HG03064 (cell line): ENCODE measurements around the gene PUM2.

Source experiments
- ATAC-seq: cut with Tn5 transposase; IDR thresholded peaks from one replicate; pipeline ENCODE4 v1.9.1; 2021; ENCODE audit warnings: low read depth; ENCODE audit not compliant: unreplicated experiment

Gene PUM2

DNA sequence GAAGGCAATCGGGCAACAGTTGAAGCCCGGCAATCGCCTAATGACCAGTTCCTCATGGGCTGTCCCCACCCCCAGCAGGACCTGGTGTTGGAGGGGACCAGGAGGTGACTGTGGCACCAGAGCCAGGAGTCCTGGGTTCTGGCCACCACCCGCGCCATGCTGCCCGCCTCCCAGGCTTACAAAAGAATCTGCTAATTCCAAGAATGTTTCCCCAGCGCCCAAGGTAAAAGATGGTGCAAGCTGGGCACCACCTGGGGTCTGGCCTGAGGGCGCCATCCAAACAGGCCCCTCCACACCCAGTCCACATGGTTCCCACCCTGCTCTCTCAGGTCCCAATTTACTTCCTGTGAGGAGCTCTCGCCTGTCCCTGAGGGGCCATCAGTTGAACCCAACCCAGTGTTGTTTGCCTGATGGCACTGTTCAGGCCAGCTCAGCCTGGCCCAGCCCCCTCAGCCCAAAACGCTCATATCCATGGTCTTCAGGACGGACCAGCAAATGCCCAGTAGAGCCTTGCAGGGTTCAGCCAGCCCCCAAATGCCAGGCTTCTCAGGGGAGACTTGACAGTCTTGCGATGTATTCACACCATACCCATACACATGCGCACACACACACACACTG, 130.8 kb downstream of the PUM2 start:
- no peak for ATAC-seq

DNA sequence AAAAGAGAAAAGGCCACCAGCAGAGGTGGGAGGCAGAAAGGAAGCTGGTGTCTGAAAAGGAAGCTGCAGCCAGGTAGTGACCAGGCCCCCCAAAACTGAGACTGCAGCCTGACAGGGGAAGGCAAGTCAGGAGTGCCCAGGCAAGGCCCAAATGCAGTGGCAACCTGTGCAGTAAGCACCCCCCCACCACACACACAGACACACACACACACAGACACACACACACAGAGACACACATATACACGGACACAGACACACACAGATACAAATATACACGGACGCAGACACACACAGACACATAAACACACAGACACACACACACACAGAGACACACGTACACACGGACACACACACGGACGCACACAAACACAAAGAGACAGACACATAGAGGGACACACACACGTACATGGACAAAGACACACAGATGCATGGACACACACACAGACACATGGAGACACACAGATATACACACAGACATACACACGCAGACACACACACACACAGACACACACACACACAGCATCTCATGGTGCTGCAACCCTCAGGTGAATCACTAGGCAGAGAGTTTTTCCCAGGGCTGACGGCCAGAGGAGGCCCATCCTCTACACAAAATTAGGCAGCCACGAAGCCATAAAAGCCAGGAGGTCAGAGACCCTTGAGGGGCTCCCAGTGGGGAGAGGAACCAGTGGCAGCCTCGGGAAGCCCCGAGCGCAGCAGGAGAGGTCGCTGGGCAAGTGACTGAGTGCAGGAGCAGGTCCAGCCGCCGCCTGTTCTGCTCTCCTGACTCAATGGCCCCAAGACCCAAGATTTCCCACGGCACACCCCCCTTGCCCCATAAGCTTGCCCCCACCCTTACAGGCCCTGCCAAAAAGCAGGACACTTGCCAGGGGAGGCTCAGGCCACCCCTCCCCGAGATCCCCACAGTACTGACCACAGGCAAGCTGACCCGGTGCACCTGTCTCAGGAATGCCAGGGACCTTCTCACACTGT, 132.0 kb downstream of the PUM2 start:
- no peak for ATAC-seq

DNA sequence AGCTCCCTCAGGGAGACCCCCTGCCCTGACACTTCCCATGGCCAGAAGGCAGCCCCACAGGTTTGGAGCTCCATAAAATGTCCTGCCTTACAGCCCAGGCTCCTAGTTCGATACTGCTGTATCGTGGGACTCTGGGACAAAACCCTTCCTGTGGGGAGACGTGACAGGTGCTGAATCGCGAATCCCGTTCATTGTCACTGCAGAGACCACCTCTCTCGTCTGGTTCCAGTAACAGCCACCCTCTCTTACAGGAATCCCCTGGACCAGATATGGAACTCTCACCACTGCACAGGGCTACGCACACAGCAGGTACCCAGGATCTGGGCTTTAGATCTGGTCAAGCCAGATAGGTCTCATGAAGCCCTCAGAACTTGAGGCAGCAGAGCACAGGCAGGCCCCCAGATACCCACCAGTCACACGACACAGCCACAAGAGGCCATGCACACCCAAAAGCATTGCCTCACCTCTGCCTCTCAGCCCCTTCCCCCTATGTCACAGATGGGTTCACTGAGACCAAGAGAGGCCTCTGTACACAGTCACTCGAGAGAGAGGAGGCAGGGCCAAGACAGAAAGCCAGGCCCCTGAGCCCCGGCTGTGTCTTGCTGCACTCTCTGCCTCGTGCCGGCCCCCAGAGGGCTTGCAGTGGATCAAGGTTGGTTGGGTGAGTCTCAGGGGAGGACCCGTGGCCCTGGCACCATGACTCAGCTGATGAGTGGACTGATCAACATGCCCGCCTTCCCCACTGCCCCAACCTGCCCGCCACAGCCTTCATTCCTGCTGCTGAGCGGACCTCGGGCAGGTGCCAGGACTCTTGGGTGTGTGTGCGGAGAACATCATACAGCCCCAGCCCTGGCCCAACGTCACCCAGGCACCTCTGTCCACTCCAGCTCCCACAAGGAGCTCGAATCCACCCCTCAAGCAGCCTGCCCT, 133.3 kb downstream of the PUM2 start:
- no peak for ATAC-seq

DNA sequence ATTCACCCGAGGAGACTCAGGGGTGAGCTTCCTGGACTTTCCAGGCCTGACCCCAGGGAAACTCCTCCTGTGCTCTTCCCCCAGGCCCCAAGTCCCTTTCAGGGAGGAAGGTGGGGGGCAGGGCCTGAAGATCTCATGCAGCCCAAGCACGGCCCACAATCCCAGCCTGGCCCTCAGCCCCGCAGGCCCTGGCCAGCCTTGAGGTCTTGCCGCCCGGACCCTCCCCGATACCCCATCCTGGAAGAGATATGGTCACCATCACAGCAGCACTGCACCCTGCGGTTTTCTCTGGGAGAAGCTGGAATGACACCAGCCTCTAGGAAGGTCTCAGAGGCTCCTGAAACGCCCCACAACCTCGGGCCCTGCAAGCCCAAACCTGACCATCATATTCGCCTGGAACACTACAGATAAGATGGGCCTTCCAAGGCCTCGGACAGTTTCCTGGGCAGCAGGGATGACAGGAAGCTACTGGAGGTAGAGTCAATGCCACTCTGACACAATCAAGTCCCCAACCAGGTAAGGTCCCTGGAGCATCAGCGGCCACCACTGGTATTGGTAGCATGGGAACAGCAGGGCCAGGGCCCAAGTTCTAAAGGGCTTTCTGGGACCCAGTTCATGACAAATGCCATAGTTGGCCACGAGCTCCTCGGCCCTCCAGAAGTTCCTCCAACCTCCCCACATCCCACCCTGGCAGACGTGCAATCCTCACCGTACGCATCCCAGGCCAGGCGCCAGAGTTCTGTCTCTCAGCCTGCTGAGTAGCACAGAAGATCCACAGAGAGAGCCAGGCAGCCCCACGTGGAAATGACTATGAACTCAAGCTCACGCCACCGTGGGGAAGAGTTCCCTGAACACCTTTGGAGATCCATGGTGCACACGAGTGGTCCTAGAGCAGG, 134.3 kb downstream of the PUM2 start:
- no peak for ATAC-seq

DNA sequence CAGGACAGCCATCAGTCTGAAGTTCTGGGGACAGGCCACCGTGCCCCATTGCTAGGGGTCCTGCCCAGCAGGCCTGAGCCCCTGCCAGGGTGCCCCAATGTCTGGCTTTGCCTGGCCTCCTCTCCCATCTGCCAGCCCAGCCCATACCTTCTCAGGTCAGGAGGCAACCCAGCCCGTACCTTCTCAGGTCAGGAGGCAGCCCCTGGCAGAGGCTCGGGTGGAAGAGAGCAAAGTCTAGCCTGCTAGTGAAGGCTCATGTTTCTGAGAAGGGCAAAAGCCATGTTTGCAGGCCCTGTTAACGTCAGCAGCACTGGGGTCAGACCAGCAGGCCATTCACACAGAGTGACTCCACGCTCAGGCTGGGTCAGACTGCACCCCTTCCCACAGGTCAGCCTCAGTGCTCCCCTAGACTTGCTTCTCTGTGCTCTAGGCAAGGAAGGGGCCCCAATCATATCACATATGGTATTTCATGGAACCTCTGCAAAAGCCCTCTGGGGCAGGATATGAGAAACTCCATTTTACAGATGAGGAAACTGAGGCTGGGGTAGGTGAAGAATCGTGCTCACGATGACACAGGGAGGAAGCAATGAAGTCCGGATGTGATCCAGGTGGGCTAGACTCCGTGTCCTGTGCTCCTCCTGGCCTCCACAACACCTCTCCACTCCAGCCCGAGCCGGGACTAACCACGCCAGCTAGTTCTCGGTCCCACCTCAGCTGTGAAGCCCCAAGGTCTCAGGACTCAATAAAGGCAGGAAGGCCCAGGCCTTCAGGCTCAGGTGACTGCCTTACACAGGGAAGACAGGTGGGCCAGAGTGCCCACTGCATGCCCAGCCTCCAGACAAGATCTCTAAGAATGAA, 135.2 kb downstream of the PUM2 start:
- no peak for ATAC-seq

DNA sequence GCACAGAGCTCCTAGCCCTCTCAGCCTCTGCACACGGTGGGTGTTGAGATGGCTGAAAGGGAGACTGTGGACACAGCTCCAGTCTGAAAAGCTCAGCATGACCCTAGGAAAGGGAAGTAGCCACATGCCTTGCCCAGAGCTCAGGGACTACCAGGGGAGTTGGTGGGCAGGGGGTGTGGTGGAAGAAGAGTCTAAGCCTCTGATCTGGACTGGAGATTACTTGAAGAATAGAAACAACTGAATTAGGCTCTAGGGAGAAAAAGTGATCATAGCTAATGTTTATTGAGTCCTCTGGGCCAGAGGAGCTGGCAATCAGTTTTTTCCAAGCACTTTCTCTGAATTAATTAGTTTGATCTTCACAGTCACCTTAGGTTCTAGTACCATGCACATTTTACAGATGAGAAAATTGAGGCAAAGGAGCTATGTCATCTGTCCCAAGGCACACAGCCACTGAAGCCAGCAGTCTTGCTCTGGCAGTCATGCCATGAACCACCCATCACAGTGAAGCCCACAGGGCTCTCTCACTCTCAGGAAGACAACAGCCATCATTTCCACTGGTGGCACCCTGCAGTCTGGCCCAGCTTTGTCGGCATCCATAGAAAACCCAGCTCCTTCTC, 136.0 kb downstream of the PUM2 start:
- ATAC-seq: no peak

DNA sequence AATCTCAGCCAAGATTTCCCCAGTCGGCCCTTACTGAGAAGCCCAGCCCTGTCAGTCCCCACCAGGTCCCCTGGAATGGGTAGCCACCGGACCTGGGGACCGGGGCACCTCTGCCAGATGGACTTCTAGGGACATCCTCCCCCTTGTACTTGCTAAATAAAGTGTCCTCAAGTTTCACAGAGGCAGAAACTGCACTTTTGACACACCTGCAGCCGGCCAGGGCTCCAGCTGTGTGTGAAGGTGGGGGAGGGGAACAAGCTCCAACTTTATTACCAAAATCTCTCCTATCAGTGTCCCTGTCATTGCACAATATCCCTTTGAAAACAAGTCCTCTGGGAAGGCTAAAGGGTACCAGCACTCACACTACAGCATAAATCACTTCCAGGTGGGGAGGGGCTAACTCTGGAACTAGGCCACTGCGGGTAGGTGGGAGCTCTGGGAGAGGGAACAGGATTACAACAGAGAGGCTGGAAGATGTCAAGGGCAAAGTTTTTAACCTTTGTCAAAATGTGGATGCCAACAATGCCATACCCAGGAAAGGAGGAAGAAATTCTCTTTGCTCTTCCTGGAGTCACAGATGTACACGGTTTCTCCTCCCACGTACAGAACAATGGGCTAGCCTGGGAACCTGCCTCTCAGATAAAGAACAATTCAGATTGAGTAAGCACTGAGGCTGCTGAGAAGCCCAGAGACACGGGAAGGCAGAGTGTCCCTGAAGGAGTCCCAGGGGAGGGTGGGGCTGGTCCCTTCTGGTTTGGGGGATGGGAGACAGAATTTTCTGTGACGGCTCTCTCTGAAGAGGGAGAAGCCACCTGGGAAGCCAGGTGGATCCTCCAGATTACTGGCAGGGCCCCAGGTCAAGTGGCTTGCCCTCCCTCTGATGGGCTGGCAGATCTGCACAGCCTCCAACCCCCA, 136.7 kb downstream of the PUM2 start:
- ATAC-seq: no peak

DNA sequence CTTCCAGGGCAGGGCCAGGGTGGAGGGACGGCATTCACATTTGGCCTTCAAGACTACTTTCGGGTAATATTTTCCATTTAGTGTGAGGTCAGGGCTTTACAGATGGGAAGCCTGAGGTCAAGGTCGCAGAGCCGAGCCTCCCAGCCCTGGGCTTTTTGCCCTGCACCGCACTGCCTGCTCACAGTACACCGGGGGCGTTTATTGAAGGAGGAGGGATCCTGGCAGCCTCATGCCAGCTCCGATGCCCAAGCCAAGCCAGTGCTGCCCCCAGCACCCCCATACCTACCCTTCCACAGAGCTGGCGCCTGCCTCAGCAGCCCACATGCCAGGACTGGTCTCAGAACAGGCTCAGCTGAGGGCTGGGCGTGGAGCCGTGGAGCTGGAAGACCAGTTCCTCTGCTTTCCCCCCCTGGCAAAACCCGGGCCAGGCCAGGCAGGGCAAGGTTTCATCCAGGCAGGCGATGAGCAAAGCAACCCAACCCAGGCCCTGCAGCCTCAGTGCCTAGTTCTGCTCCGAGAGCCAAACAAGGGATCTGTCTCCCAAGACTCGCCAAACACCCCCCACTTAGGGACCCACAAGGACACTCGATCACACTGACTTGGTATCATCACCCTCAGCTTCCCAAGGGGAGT, 137.7 kb downstream of the PUM2 start:
- ATAC-seq: no peak

DNA sequence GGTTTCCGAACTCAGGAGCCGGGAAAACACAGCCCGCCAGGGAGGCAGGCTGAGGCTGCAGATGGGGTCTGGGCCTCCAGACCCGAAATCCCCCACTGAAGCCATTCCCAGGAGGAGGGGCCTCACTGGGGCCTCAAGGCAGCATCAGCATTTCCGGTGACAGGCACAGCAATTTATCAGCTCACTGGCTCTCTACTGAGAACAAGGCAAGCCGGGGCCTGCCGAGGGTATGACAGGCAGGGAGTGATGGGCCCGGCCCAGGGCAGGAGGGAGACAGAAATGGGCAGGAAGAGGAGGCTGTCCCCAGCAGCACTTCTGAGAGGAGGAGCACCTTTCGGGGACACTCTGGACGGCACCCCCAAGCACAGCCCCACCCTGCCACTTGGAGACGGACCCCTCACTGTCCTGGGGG, 138.2 kb downstream of the PUM2 start:
- peak; percentile 48 for ATAC-seq

DNA sequence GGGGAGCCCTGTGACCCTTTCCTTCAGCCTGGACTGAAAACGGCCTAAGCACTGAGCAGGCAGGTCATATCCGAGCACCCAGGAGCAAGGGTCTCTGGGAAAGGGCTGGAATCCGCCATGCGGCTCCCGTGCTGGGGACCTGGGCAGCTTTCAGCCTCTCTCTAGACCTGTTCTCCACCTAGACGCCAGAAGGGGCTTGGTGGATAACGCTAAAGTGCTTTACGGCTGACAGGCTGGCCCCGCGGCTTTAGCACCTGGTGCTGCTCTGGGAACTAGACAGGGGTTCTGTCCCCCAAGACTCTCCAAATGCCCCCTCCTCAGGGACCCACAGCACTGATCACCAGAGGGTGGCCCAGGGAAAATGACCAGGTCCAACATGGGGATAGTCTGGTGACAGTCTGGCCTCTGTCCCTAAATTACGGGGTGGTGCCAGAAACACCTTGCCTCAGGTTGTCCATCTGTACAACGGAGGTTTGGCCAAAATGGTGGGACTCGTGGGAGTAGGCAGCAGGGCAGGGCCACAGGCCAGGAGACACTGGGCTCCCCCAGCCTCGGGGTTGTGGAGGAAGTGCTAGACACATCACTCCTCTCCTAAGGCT, 138.7 kb downstream of the PUM2 start:
- ATAC-seq: no peak

DNA sequence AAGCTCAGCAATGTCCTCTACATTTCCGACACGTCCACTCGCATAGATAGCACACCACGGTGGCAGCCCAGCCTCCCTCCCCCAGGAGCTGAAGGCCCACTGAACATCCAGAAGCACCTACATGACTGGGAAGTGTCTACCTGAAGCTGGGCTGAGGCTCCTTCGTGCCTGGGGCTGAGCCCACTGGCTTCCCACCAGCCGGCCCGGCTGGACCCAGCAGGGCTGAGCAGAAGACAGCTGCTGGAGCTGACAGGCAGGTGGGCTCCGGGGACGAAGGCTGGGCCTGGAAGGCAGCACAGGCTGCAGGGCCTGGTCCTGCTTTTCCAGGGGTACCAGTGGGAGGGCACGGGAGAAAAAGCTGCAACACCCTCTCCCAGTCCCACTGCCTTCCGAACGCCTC, 139.2 kb downstream of the PUM2 start:
- no peak for ATAC-seq

DNA sequence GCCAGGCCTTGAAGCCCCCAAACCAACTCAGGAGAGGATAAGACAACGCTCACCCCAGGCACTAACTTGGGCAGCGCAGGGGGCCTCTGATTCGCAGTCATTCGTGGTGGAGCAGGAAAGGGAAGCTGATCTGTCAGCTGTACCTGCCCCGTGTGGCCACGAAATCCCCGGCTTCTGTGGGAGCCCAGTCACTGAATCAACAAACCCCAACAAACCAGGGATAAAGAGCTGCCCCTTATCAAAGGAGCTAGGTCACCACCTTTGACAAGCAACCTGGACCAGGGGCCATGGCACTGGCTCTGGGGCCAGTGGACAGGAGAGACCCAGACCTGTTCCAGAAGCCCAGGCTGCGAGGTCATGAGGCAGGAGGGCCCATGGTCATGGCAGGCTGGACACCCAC, 140.2 kb downstream of the PUM2 start:
- no peak for ATAC-seq

DNA sequence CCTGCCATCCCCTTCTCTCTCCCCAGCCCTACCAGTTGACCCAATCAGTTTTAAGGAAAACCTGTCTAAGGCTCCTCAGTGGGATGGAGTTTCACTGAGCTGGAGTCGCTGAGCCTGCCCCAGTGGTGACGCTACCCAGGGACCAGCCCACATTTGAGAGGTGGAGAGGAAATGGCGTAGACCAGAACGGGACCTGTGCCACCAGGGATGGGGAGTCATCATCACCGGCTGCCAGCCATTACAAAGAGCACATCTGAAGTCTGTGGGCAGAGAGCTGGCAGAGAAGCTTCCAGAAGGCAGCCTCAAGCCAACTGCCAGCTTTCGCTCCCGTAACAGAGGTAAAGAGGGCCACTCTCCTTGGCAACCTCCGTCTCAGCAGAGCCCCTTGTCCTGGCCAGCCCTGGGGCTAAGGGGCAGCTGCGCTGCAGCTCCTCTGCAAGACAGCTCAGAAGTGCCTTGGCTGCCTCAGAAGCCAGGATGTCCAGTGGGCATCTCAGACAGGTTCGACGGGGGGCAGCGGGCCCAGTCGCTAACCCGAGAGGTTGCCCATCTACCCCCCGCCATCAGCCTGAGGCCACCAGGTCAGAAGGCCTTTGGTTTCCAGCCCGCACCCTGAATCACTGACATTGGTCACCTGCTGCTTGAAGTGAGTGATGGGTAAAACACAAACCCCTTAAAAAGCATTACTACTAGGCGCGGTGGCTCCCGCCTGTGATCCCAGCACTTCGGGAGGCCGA, 141.1 kb downstream of the PUM2 start:
- no peak for ATAC-seq

DNA sequence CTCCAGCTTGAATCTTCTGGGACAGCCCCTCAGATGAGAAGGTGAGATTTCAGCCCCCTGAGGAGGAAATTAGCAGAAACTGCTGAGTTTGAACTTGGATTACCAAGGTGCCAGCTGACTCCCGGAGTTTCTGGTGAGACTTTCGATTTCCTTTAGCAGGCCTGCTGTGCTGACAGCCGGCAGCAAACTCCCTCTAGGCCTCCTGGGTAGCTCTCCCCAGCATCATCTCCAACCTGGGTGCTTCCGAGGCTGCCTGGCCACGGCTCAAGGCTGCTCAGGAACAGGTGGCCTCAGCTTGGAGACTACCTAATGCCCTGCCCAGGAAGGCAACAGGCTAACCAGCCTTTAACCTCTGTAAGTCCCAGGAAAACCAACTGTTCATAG, 142.2 kb downstream of the PUM2 start:
- no peak for ATAC-seq

DNA sequence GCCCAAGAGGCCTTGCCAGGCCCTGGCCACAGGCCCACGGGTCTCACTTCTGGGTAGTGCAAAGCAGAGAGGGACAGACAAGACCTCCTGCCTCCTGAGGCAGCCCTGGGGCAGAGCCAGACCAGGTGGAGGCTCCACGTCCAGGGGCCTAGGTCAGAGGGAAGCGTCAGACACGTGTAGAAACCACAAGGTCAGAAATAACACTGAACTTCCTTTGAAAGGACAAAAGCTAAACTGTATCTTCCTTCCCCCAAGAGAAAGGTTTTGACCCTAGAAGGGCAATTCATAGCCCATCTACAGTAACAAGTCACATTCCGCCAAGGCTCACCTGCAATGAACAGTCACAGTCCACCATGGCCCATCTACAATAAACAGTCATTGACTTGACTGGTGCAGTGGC, 143.6 kb downstream of the PUM2 start:
- peak; percentile 64 for ATAC-seq

DNA sequence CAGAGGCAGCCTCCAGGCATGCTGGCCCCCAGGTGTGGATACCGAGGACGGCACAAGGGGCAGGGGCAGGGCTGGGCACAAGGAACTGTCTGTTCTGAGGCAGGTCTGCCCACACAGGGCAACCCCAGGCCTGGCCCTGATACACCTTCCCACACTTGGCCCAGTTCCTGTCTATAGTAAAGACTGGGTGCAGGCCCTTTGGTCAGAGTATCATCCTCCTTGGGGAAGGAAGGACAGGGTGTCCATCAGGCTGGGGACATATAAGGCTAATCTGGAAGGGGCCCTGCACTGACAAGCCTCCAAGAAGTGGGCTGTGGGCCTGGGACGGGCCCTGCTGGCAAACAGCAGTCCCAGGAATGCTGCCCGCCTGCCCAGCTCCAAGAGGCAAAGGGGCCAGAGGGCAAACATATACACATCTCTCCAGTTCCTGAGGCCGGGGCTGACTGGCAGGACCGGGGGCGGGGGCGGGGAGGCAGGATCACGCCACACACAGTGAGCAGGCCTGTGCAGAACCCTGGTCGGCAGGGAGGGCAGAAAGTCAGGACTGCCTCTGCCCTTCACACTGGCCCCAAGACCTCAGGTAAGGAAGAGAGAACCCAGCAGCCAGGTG, 144.6 kb downstream of the PUM2 start:
- ATAC-seq: no peak
